Heart left ventricle (tissue), 13 donors: ENCODE data around the gene PPHLN1.

Source experiments
- POLR2A ChIP-seq, 2 donors: fragments of 450-650 bp; IDR thresholded peaks; one replicate each; pipeline ENCODE4 v1.6.1; 2017; ENCODE audit warnings: antibody characterized with exemption in 2 of 2, mild to moderate bottlenecking in 2 of 2, moderate library complexity in 2 of 2
- TF ChIP-seq, protein P1 (sequence below), 12 donors: fragments of 200-600 bp; sonication (generic) in 4 of 12; IDR thresholded peaks; one replicate each; pipeline versions ENCODE4 v1.5.0 to v1.8.0; 2018 to 2022; ENCODE audit warnings: antibody characterized with exemption in 12 of 12, mild to moderate bottlenecking in 5 of 12
- donor health status: ischemic (EF 13 %, LVEDD 7.1; RV severe dilation, severe dysfunction).
- donor health status: DM: no; HTN: yes; CAD: no.
- donor health status: DM: no; HTN: no; CAD: no.
- donor health status: ischemic (EF 25% LVEDD 6.9; RV normal size, moderate dysfunction).
- donor health status: ischemic (EF 25% LVEDD 5.7; RV mildly dilated, moderate dysfunction).
- donor health status: ischemic (EF 35%, LVEDD 5.7; RV mildly dilated, moderate dysfunction).
- donor health status: nonischemic (EF 11% LVEDD 7.7; RV severe dilation, severe dysfunction).
- donor health status: DM: yes; HTN: yes; CAD: no.
- donor health status: PGD.
- donor health status: ischemic (EF 29% LVEDD 5.4; RV normal size, mild dysfunction).
- donor health status: nonischemic (EF 23%, LVEDD 6.1; RV moderate dilation, normal function).

DNA sequence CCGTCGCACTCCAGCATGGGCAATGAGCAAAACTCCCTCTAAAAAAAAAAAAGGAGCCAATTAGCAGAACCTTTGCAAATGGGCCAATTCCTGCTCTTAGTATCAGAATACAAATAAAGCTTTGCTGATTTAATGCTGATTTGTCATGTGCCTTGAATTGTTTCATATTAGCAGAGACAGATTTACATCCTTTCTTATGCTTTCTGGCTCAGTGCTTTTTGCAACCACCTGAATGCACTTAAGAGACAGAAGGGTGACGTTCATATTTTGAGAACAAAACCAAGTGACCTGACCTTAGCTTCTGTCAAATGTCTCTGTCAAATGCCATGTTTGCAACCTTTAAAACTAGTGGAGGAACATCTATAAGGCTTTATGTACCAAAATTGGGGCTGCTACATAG lies 44.1 kb upstream of the PPHLN1 start:
- no peak for TF ChIP-seq POLR2A (IDR thresholded peaks at IDR 0.05)
- TF ChIP-seq, protein P1, sequence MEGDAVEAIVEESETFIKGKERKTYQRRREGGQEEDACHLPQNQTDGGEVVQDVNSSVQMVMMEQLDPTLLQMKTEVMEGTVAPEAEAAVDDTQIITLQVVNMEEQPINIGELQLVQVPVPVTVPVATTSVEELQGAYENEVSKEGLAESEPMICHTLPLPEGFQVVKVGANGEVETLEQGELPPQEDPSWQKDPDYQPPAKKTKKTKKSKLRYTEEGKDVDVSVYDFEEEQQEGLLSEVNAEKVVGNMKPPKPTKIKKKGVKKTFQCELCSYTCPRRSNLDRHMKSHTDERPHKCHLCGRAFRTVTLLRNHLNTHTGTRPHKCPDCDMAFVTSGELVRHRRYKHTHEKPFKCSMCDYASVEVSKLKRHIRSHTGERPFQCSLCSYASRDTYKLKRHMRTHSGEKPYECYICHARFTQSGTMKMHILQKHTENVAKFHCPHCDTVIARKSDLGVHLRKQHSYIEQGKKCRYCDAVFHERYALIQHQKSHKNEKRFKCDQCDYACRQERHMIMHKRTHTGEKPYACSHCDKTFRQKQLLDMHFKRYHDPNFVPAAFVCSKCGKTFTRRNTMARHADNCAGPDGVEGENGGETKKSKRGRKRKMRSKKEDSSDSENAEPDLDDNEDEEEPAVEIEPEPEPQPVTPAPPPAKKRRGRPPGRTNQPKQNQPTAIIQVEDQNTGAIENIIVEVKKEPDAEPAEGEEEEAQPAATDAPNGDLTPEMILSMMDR (IDR thresholded peaks at IDR 0.05): no peak
